Adrenal gland (tissue), 5 donors: Measurements from ENCODE around the gene PAQR4.

Experiments
- CTCF ChIP-seq, 6 experiments: fragments of 450-650 bp in 4 of 6; fragments of 200-600 bp in 2 of 6; sonication (generic) in 1 of 6; IDR thresholded peaks; 1 replicate in 5 of 6; 2 replicates in 1 of 6; pipeline versions ENCODE4 v1.5.1 to v1.8.0; 2016 to 2021; ENCODE audit warnings: antibody characterized with exemption in 6 of 6, mild to moderate bottlenecking in 2 of 6, moderate library complexity in 1 of 6
- POLR2A ChIP-seq, 2 donors: fragments of 450-650 bp; IDR thresholded peaks; one replicate each; pipeline ENCODE4 v1.6.1; 2017; ENCODE audit warnings: antibody characterized with exemption in 2 of 2, mild to moderate bottlenecking in 2 of 2, moderate library complexity in 1 of 2
- donor health status: DM: no; HTN: no; CAD: no.

GRCh38 chr16:2928796-2929195 is 40.4 kb upstream of the PAQR4 start:
- TF ChIP-seq CTCF (IDR thresholded peaks at IDR 0.05) (no peak), POLR2A (IDR thresholded peaks at IDR 0.05) (no peak)
